Prostate gland (tissue), 2 donors: ENCODE data around the gene PKHD1. TPM values are rescaled to one million over a fixed set of nuclear protein-coding genes. Genes with fewer than 3 reads are reported as not detected.

ENCODE experiments used
- DNase-seq: peaks from one replicate; pipeline ENCODE4 v3.0.0-alpha.2; 2019; ENCODE audit warnings: low spot score
- H3K27ac ChIP-seq, 2 donors: fragments of 200-600 bp; sonication (generic); 2 replicates each; pipeline ENCODE4 v1.5.1; 2017 to 2019
- H3K27me3 ChIP-seq: fragments of 200-600 bp; sonication (generic); replicated peaks from 2 replicates; pipeline ENCODE4 v1.5.1; 2019; ENCODE audit not compliant: insufficient read depth
- H3K36me3 ChIP-seq, 2 donors: fragments of 200-600 bp; sonication (generic); 1 replicate in 1 of 2; 2 replicates in 1 of 2; pipeline versions ENCODE4 v1.5.1 to v1.8.1; 2017 to 2019
- H3K4me1 ChIP-seq: fragments of 200-600 bp; sonication (generic); replicated peaks from 2 replicates; pipeline ENCODE4 v1.5.1; 2019
- H3K4me3 ChIP-seq, 2 donors: fragments of 200-600 bp; sonication (generic); 2 replicates each; pipeline ENCODE4 v1.5.1; 2017 to 2019
- H3K9me3 ChIP-seq: fragments of 200-600 bp; sonication (generic); 2 replicates; pipeline ENCODE4 v1.5.1; 2017
- CTCF ChIP-seq, 4 experiments: fragments of 200-600 bp in 2 of 4; fragments of 450-650 bp in 2 of 4; sonication (generic) in 2 of 4; IDR thresholded peaks; 1 replicate in 3 of 4; 2 replicates in 1 of 4; pipeline ENCODE4 v1.5.1; 2016 to 2019; ENCODE audit warnings: antibody characterized with exemption in 4 of 4, mild to moderate bottlenecking in 2 of 4, moderate library complexity in 2 of 4
- POLR2A ChIP-seq: fragments of 450-650 bp; IDR thresholded peaks from one replicate; pipeline ENCODE4 v1.6.1; 2016; ENCODE audit warnings: antibody characterized with exemption, mild to moderate bottlenecking
- POLR2AphosphoS5 ChIP-seq: sonication (generic); formaldehyde crosslinking; IDR thresholded peaks from one replicate; pipeline ENCODE4 v1.6.1; 2017; ENCODE audit warnings: antibody characterized with exemption
- WGBS: methylation state at CpG from one replicate; pipeline ENCODE4 v1.1.5; 2018; 5-methylcytosine and 5-hydroxymethylcytosine counted together
- intact Hi-C: fragments of 100-400 bp; cut with DNase I; formaldehyde crosslinking; loops from one replicate; pipeline ENCODE4 v1.14.2; 2022
- total RNA-seq, 2 donors: library from RNA; depleted of rRNA; stranded (reverse); fragments of >200 nt; gene quantifications; one replicate each; pipeline ENCODE4 v1.1.0, GENCODE V29; 2016

Gene PKHD1
- total RNA-seq, 2 donors from 2014 or later, result 0.46 to 1.1 TPM

- Histone ChIP-seq H3K4me1 (no peaks in the 10 kb centered on the region), H3K27ac (no peak overlapping the region), H3K4me3 (no peak overlapping the region), H3K9me3 (no peaks in the 10 kb centered on the region), H3K36me3 (no peaks in the 10 kb centered on the region), H3K27me3 (no peaks in the 10 kb centered on the region)
- TF ChIP-seq POLR2A (no peak), POLR2AphosphoS5 (no peak), CTCF (IDR thresholded peaks at IDR 0.05) (no peak)
- 62% methylated on average over 3 of the region's 3 CpGs for WGBS
- no peak for DNase-seq
- intact Hi-C loops, result no loop called here
Measured at GRCh38 chr6:52125139-52125538, 37.7 kb upstream of the PKHD1 start.

GRCh38 chr6:52124126-52125121, 37.0 kb upstream of the PKHD1 start:
- Histone ChIP-seq H3K4me3 (no peak overlapping the region), H3K36me3 (no peaks in the 10 kb centered on the region)

GRCh38 chr6:52123251-52123650, 35.8 kb upstream of the PKHD1 start:
- Histone ChIP-seq H3K4me1 (no peaks in the 10 kb centered on the region), H3K4me3 (no peak overlapping the region), H3K9me3 (no peaks in the 10 kb centered on the region), H3K36me3 (no peaks in the 10 kb centered on the region), H3K27me3 (no peaks in the 10 kb centered on the region), H3K27ac (no peak overlapping the region)
- TF ChIP-seq CTCF (IDR thresholded peaks at IDR 0.05) (no peak), POLR2A (no peak), POLR2AphosphoS5 (no peak)
- intact Hi-C loops, result no loop called here
- no peak for DNase-seq
- 88% methylated on average over 1 of the region's 1 CpG for WGBS

More at GRCh38 chr6:52124126-52125121, 37.0 kb upstream of the PKHD1 start:
- H3K9me3 ChIP-seq, result no peaks in the 10 kb centered on the region
- no peak overlapping the region for H3K27ac ChIP-seq
- H3K27me3 ChIP-seq, result no peaks in the 10 kb centered on the region
- TF ChIP-seq POLR2A (no peak), POLR2AphosphoS5 (no peak), CTCF (IDR thresholded peaks at IDR 0.05) (no peak)
- H3K4me1 ChIP-seq, result no peaks in the 10 kb centered on the region
- DNase-seq, result no peak
- 93% methylated on average over 3 of the region's 3 CpGs for WGBS
- intact Hi-C loops, result no loop called here

- Histone ChIP-seq H3K36me3 (no peaks in the 10 kb centered on the region), H3K27ac (no peak overlapping the region), H3K27me3 (no peaks in the 10 kb centered on the region), H3K9me3 (no peaks in the 10 kb centered on the region), H3K4me1 (no peaks in the 10 kb centered on the region), H3K4me3 (no peak overlapping the region)
- TF ChIP-seq POLR2A, result no peak
- TF ChIP-seq POLR2AphosphoS5, result no peak
- no peak for TF ChIP-seq CTCF (IDR thresholded peaks at IDR 0.05)
- intact Hi-C loops, result no loop called here
- DNase-seq, result no peak
- 96% methylated on average over 1 of the region's 1 CpG for WGBS
Measured at GRCh38 chr6:52117352-52117751, 29.9 kb upstream of the PKHD1 start.

- no peaks in the 10 kb centered on the region for H3K9me3 ChIP-seq
- no peaks in the 10 kb centered on the region for H3K27me3 ChIP-seq
- H3K4me3 ChIP-seq, result no peak overlapping the region
- H3K27ac ChIP-seq, result no peak overlapping the region
- DNase-seq, result no peak
- intact Hi-C loops, result no loop called here
- TF ChIP-seq POLR2A (no peak), CTCF (IDR thresholded peaks at IDR 0.05) (no peak), POLR2AphosphoS5 (no peak)
- no peaks in the 10 kb centered on the region for H3K4me1 ChIP-seq
- H3K36me3 ChIP-seq, result no peaks in the 10 kb centered on the region
Measured at GRCh38 chr6:52116605-52116948, 29.2 kb upstream of the PKHD1 start.
